GM21423 (cell line): ENCODE measurements around the gene OFD1.

ENCODE experiments used
- ATAC-seq: cut with Tn5 transposase; IDR thresholded peaks from one replicate; pipeline ENCODE4 v1.9.1; 2021; ENCODE audit warnings: mild to moderate bottlenecking, moderate library complexity; ENCODE audit not compliant: unreplicated experiment

OFD1 gene

DNA sequence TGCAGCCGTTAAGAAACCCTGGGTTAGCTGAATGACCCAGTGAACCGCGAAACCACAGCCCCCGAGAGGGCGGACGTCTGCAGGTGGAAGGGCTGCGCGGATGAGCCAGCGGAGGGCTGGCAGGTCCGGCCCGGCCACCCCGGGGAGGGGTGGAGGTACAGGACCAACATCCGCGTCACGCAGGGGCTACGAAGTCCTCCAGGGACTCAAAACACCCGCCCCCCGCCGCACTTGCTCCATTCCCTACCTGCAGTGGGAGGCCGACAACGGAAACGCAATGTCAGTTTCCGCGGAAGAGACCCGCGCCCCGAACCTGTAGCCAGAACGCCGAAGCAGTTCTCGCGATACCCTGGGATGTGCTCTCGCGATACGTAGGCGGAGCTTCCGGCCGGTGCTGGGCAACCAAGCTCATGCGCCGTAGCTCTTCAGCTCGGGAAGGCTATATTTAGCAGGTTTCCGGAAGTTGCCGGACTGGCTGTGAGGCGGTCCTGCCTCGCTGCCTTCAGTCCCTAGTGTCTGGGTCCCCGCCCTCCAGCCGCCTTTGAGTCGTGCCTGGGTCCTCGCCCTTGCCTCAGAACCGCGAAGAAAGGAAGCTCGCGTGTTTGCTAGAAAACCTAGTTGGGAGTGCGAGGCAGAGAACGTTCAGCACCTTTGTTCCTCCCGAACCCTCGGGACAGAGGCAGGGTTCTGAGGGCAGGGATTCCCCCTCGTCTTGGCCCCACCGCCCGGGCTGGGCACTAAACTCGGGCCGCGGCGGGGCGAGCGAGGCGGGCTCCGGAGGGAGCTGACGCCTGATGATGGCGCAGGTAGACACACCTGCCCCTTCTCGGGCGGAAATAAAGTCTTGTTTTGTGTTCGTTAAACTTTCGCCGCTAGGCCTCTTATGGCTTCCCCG, at the start of gene OFD1, which contains the start of gene TRAPPC2:
TSS of gene OFD1 (plus strand) at position 471 of the 895 bp plus-strand sequence. CDS start at position 795, 324 bp downstream.
TSS of gene TRAPPC2 (minus strand) at position 343 of the 895 bp plus-strand sequence. CDS start 14,657 bp downstream, outside the sequence.
- peak; percentile 90 for ATAC-seq

DNA sequence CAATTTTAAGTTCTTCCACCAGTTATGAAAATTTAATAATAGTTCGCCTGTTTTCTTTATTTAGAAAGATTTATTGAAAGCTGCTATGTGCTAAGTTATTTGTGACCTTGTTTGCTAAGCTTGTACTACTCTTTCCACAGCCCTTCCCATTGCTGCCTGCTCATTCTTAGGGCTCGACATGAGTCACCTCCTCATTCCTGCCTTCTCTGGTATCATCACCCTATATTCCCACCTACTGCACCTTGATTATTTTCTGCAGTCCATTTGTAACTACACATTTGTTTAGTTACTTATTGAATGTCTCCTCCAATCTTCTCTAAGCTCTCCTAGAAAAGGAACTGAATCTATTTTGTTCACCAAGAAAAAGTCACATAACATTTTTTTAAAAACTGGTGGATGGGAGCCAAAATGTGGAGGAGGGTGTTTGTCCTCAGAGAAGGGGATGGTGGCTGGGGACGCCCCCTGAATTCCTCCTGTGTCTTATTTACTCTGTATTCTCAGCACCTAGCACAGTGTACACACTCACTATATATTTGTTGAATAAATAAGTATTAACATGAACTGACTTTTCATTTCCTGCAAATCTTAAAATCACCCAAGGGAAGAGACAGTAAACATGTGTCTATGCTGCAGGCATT, 49.3 kb upstream of the OFD1 start:
- peak; percentile 44 for ATAC-seq

GRCh38 chrX:13687203-13687602, 47.3 kb upstream of the OFD1 start:
- no peak for ATAC-seq

- no peak for ATAC-seq
These were observed 46.1 kb upstream of the OFD1 start for GRCh38 chrX:13688384-13688957.

- ATAC-seq: peak; percentile 58
These were observed 45.4 kb upstream of the OFD1 start, which contains the start of gene RAB9A for GRCh38 chrX:13688958-13689740. RAB9A (plus strand) TSS chrX:13689128; CDS start chrX:13708747, 19,619 bp downstream.

- no peak for ATAC-seq
These were observed 44.8 kb upstream of the OFD1 start for GRCh38 chrX:13689741-13690211.

GRCh38 chrX:13690836-13691235, 43.7 kb upstream of the OFD1 start:
- no peak for ATAC-seq

DNA sequence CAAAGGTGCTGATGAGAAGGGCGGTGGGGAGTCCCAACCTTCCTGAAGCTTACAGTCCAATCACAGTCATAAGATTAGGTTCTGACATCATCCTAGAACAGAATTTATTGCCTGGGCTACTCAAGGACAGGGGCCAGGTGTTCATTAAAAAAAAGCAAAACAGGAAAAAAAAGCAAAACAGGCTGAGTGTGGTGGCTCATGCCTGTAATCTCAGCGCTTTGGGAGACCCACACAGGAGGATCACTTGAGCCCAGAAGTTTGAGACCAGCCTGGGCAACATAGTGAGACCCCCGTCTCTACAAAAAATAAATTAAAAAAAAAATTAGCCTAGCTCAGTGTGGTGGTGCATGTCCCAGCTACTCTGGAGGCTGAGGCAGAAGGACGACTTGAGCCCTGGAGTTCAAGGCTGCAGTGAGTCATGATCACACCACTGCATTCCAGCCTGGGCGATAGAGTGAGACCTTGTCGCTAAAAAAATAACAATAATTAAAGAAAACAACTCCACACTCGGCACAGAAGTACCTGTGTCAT, 42.6 kb upstream of the OFD1 start:
- no peak for ATAC-seq

- no peak for ATAC-seq
These were observed 41.7 kb upstream of the OFD1 start for GRCh38 chrX:13692771-13693231.

GRCh38 chrX:13693341-13693961, 41.1 kb upstream of the OFD1 start:
- ATAC-seq: no peak

DNA sequence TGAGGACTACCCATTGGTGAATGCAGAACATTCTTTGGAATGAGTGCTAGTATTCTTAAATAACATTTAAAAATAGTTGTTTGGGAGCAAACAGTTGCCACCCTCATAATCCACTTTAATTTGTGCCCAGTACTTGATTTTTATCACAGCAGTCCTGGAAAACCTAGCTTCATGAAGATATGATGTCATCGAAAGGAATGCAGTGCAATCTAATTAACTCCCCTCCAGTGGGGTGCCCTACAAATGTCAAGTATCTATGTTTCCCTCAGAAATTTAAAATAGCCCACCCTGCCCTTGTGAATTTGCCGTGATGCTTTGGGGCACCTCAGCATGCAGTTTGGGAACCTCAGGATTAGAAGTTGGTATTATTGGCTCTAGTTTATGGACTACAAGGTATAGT, 40.2 kb upstream of the OFD1 start:
- ATAC-seq: no peak

- no peak for ATAC-seq
These were observed 39.6 kb upstream of the OFD1 start for GRCh38 chrX:13694983-13695382.

- no peak for ATAC-seq
These were observed 38.9 kb upstream of the OFD1 start for GRCh38 chrX:13695601-13696115.

DNA sequence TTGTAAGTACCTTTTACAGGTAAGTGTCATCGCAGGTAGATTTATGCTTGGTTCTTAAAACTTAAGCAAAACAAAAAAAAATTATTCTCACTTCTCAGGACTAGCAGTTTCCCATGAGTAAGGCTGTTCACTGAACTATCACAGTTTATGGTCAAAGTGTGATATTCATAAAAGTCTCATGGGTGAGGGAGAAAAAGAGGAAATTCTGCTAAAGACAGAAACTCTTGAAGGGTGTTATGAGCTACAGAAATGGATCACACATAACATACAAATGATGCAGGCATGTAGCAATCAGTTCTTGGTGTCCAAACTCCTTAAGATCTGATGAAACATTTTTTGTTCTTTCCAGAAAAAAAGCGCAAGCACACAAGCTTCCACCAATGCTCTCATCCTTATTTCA, 37.1 kb upstream of the OFD1 start:
- peak; percentile 56 for ATAC-seq

- peak; percentile 17 for ATAC-seq
These were observed 36.6 kb upstream of the OFD1 start for GRCh38 chrX:13697976-13698375.

- no peak for ATAC-seq
These were observed 36.1 kb upstream of the OFD1 start for GRCh38 chrX:13698432-13698831.

GRCh38 chrX:13699183-13699826, 35.2 kb upstream of the OFD1 start:
- peak; percentile 35 for ATAC-seq

GRCh38 chrX:13700380-13700779, 34.2 kb upstream of the OFD1 start:
- no peak for ATAC-seq
